PC-3 (cell line): ENCODE data around the gene TSNAXIP1. TPM values are rescaled to one million over a fixed set of nuclear protein-coding genes. Genes with fewer than 3 reads are reported as not detected.

Source experiments
- ATAC-seq: fragments of 200-7000 bp; cut with Tn5 transposase; 2 replicates; pipeline ENCODE4 v1.9.1; 2020; ENCODE audit warnings: mild to moderate bottlenecking, moderate library complexity
- BruUV-seq: library from RNA; stranded (reverse); fragments of 400-500 nt; replicated peaks from 2 replicates; lab custom pipeline; 2021; lab: Mats Ljungman, UMichigan
- CTCF ChIA-PET: fragments of 300-600 bp; sonication (Branson Sonifier 250); formaldehyde crosslinking; loops from one replicate; lab custom pipeline; 2022; ENCODE audit warnings: antibody characterized with exemption; lab: Charles Lee
- POLR2A ChIA-PET: fragments of 300-600 bp; sonication (Branson Sonifier 250); formaldehyde crosslinking; loops from one replicate; lab custom pipeline; 2022; ENCODE audit warnings: antibody characterized with exemption; ENCODE audit not compliant: unreplicated experiment; lab: Charles Lee
- DNase-seq: peaks from one replicate; pipeline ENCODE4 v3.0.0-alpha.2; 2015
- H2AFZ ChIP-seq: fragments of 300-600 bp; sonication (generic); 2 replicates; pipeline ENCODE4 v1.6.0; 2016; ENCODE audit warnings: antibody characterized with exemption, low read length
- H3F3A ChIP-seq: fragments of 300-600 bp; sonication (generic); one replicate; pipeline ENCODE4 v1.6.0; 2017; ENCODE audit warnings: antibody characterized with exemption, low read length, control low read depth, mild to moderate bottlenecking; ENCODE audit not compliant: unreplicated experiment
- H3K27ac ChIP-seq: fragments of 300-600 bp; sonication (generic); 2 replicates; pipeline ENCODE4 v1.5.1; 2016; ENCODE audit warnings: mild to moderate bottlenecking, low read length
- H3K27me3 ChIP-seq: fragments of 300-600 bp; sonication (generic); 2 replicates; pipeline ENCODE4 v1.6.1; 2016; ENCODE audit warnings: low read length, mixed read lengths
- H3K36me3 ChIP-seq: fragments of 300-600 bp; sonication (generic); 2 replicates; pipeline ENCODE4 v1.6.1; 2016; ENCODE audit warnings: low read depth, mixed run types, low read length, mixed read lengths
- H3K4me1 ChIP-seq: fragments of 300-600 bp; sonication (generic); 2 replicates; pipeline ENCODE4 v1.5.1; 2016; ENCODE audit warnings: low read length; ENCODE audit not compliant: insufficient read depth
- H3K4me2 ChIP-seq: fragments of 300-600 bp; sonication (generic); 2 replicates; pipeline ENCODE4 v1.6.0; 2016; ENCODE audit warnings: low read length
- H3K4me3 ChIP-seq: fragments of 300-600 bp; sonication (generic); 2 replicates; pipeline ENCODE4 v1.5.1; 2016; ENCODE audit warnings: mild to moderate bottlenecking, low read length, mixed read lengths
- H3K79me2 ChIP-seq: fragments of 300-600 bp; sonication (generic); 2 replicates; pipeline ENCODE4 v1.6.1; 2017; ENCODE audit warnings: low read length, mixed read lengths
- H3K9ac ChIP-seq: fragments of 300-600 bp; sonication (generic); 2 replicates; pipeline ENCODE4 v1.6.0; 2016; ENCODE audit warnings: mild to moderate bottlenecking, low read length
- H3K9me2 ChIP-seq: fragments of 300-600 bp; sonication (generic); replicated peaks from 2 replicates; pipeline ENCODE4 v1.6.1; 2016; ENCODE audit warnings: mixed run types, low read length, mixed read lengths
- H3K9me3 ChIP-seq: fragments of 300-600 bp; sonication (generic); 2 replicates; pipeline ENCODE4 v1.6.1; 2016; ENCODE audit warnings: low read length, mixed read lengths
- H4K20me1 ChIP-seq: fragments of 300-600 bp; sonication (generic); 2 replicates; pipeline ENCODE4 v1.6.1; 2016; ENCODE audit warnings: low read length, mixed read lengths
- CTCF ChIP-seq: fragments of 300-600 bp; sonication (generic); conservative IDR thresholded peaks from 2 replicates; pipeline ENCODE4 v1.5.1; 2017; ENCODE audit warnings: antibody characterized with exemption, low read depth, mild to moderate bottlenecking, low read length
- EZH2 ChIP-seq: fragments of 300-600 bp; sonication (generic); IDR thresholded peaks from one replicate; pipeline ENCODE4 v1.6.1; 2017; ENCODE audit warnings: antibody characterized with exemption, mild to moderate bottlenecking, low read length; ENCODE audit not compliant: unreplicated experiment
- EZH2phosphoT487 ChIP-seq: fragments of 300-600 bp; sonication (generic); IDR thresholded peaks from 2 replicates; pipeline ENCODE4 v1.6.1; 2018; ENCODE audit warnings: mild to moderate bottlenecking, antibody characterized with exemption, low read length, borderline replicate concordance
- intact Hi-C: fragments of 100-400 bp; cut with micrococcal nuclease; formaldehyde crosslinking; loops from 2 replicates; pipeline ENCODE4 v1.9.0; 2023
- total RNA-seq: library from RNA; depleted of rRNA; stranded (reverse); fragments of >200 nt; gene quantifications from 2 replicates; pipeline ENCODE4 v1.2.3, GENCODE V29; 2014

The TSNAXIP1 gene
- total RNA-seq, 1 experiment from 2014 or later: 0.44 TPM

- Histone ChIP-seq H3K79me2 (peaks cover 13% of the 10 kb centered on the region), H3K27me3 (no peaks in the 10 kb centered on the region), H3K9me2 (no peaks in the 10 kb centered on the region), H3K4me3 (no peak overlapping the region), H3K4me2 (no peak overlapping the region), H3K36me3 (no peaks in the 10 kb centered on the region), H3F3A (no peaks in the 10 kb centered on the region), H3K4me1 (peaks cover 10% of the 10 kb centered on the region), H3K9ac (no peak overlapping the region), H3K9me3 (no peaks in the 10 kb centered on the region), H2AFZ (no peak overlapping the region), H4K20me1 (no peaks in the 10 kb centered on the region), H3K27ac (no peak overlapping the region)
- DNase-seq: no peak
- ATAC-seq: no peak
- intact Hi-C loops: no loop called here
- CTCF ChIA-PET: no interaction called here
- no TSS peak for BruUV-seq
- POLR2A ChIA-PET: interaction anchor here (0.5 kb wide), 1 partner anchor 130 kb away, joined by 3 read pairs; no protein-coding TSS in a partner anchor
- no peak for TF ChIP-seq EZH2phosphoT487
- no peak for TF ChIP-seq EZH2
- no peak for TF ChIP-seq CTCF
Observed at GRCh38 chr16:67837811-67838210, 31.1 kb downstream of the TSNAXIP1 start.

GRCh38 chr16:67841198-67841815 is 34.6 kb downstream of the TSNAXIP1 start:
- H2AFZ ChIP-seq: peak overlapping the region; percentile 99
- ATAC-seq (no peak), DNase-seq (no peak)
- ChIA-PET CTCF (no interaction called here), POLR2A (no interaction called here)
- TF ChIP-seq CTCF: no peak
- TF ChIP-seq EZH2phosphoT487: no peak
- TF ChIP-seq EZH2: no peak
- no TSS peak for BruUV-seq
- H3K27me3 ChIP-seq: no peaks in the 10 kb centered on the region
- H4K20me1 ChIP-seq: 0 out of 2 replicates have a peak, but pooled peaks cover 9% of the 10 kb centered on the region
- peaks cover 30% of the 10 kb centered on the region for H3K4me1 ChIP-seq
- H3K79me2 ChIP-seq: peaks cover 39% of the 10 kb centered on the region
- peak overlapping the region; percentile 90 for H3K4me2 ChIP-seq
- no peaks in the 10 kb centered on the region for H3F3A ChIP-seq
- peak overlapping the region; percentile 81 for H3K9ac ChIP-seq
- peak overlapping the region; percentile 89 for H3K4me3 ChIP-seq
- intact Hi-C loops: loop anchor here (5.0 kb wide), 1 partner anchor 86 kb away; no protein-coding TSS in a partner anchor
- H3K9me3 ChIP-seq: no peaks in the 10 kb centered on the region
- H3K9me2 ChIP-seq: no peaks in the 10 kb centered on the region
- H3K36me3 ChIP-seq: no peaks in the 10 kb centered on the region
- H3K27ac ChIP-seq: peak overlapping the region; percentile 83
